HG03175 (cell line): ENCODE results near the gene MPC1.

Source experiments
- ATAC-seq: cut with Tn5 transposase; IDR thresholded peaks from one replicate; pipeline ENCODE4 v1.9.1; 2021; ENCODE audit warnings: mild to moderate bottlenecking, moderate library complexity; ENCODE audit not compliant: unreplicated experiment

Gene MPC1

GRCh38 chr6:166318649-166319600, 63.8 kb downstream of the MPC1 start:
- ATAC-seq: no peak

- no peak for ATAC-seq
These were observed 64.5 kb downstream of the MPC1 start for GRCh38 chr6:166318227-166318626.

GRCh38 chr6:166317261-166318212, 65.2 kb downstream of the MPC1 start:
- no peak for ATAC-seq

GRCh38 chr6:166315436-166315835, 67.3 kb downstream of the MPC1 start:
- no peak for ATAC-seq
